SK-N-SH (cell line): ENCODE measurements around the gene NEGR1. TPM values are rescaled to one million over a fixed set of nuclear protein-coding genes. Genes with fewer than 3 reads are reported as not detected.

ENCODE experiments used
- CTCF ChIA-PET: fragments of 300-600, 350-600 bp; formaldehyde crosslinking; extraction: SDS; loops from one replicate; lab custom pipeline; 2021; lab: Yijun Ruan, JAX
- POLR2A ChIA-PET: fragments of 350-600 bp; sonication (Branson Sonifier 250); formaldehyde crosslinking; extraction: SDS; loops from one replicate; lab custom pipeline; 2020; ENCODE audit warnings: antibody characterized with exemption, inconsistent platforms; lab: Yijun Ruan, JAX
- DNase-seq: peaks from one replicate; pipeline ENCODE4 v3.0.0; 2012
- H2AFZ ChIP-seq: fragments of 200-600 bp; sonication (generic); 2 replicates; pipeline ENCODE4 v1.8.1; 2016; ENCODE audit warnings: antibody characterized with exemption, mild to moderate bottlenecking, low read depth
- H3F3A ChIP-seq: fragments of 200-600 bp; sonication (generic); replicated peaks from 2 replicates; pipeline ENCODE3; 2016; ENCODE audit warnings: antibody characterized with exemption, mild to moderate bottlenecking; ENCODE audit not compliant: insufficient read depth
- H3K27ac ChIP-seq, 2 experiments: fragments of 200-500 bp in 1 of 2; fragments of 200-600 bp in 1 of 2; sonication (Bioruptor generic) in 1 of 2; sonication (generic), shearing (Covaris generic) in 1 of 2; 2 replicates each; pipeline versions ENCODE4 v1.5.1 to v1.6.1; 2014 to 2016; ENCODE audit warnings: low read depth in 2 of 2, inconsistent platforms in 1 of 2, low read length in 1 of 2, mild to moderate bottlenecking in 1 of 2, mixed read lengths in 1 of 2
- H3K27me3 ChIP-seq: fragments of 200-600 bp; sonication (generic), shearing (Covaris generic); 2 replicates; pipeline ENCODE4 v1.6.1; 2016; ENCODE audit warnings: mixed run types; ENCODE audit not compliant: insufficient read depth
- H3K36me3 ChIP-seq, 2 experiments: fragments of 200-500 bp in 1 of 2; fragments of 200-600 bp in 1 of 2; sonication (Bioruptor generic) in 1 of 2; sonication (generic) in 1 of 2; replicated peaks in 1 of 2; 2 replicates each; pipeline versions ENCODE3 to v1.5.1; 2014 to 2016; ENCODE audit warnings: low read length in 1 of 2, mild to moderate bottlenecking in 1 of 2; ENCODE audit not compliant: insufficient read depth in 2 of 2, control insufficient read depth in 1 of 2
- H3K4me1 ChIP-seq, 2 experiments: fragments of 200-500 bp in 1 of 2; fragments of 200-600 bp in 1 of 2; sonication (Bioruptor generic) in 1 of 2; sonication (generic), shearing (Covaris generic) in 1 of 2; 2 replicates each; pipeline versions ENCODE4 v1.5.1 to v1.6.1; 2014 to 2016; ENCODE audit warnings: low read depth in 1 of 2, low read length in 1 of 2, mixed run types in 1 of 2; ENCODE audit not compliant: insufficient read depth in 2 of 2, control insufficient read depth in 1 of 2
- H3K4me2 ChIP-seq: fragments of 200-600 bp; sonication (generic), shearing (Covaris generic); 2 replicates; pipeline ENCODE4 v1.6.1; 2017; ENCODE audit warnings: mixed run types
- H3K4me3 ChIP-seq, 2 experiments: fragments of 200-500 bp in 1 of 2; fragments of 200-600 bp in 1 of 2; sonication (Bioruptor generic) in 1 of 2; sonication (generic), shearing (Covaris generic) in 1 of 2; 2 replicates each; pipeline versions ENCODE4 v1.5.1 to v1.8.1; 2014 to 2016; ENCODE audit warnings: low read depth in 2 of 2, inconsistent platforms in 1 of 2, low read length in 1 of 2, mild to moderate bottlenecking in 1 of 2, mixed read lengths in 1 of 2, moderate library complexity in 1 of 2
- H3K79me2 ChIP-seq: fragments of 200-600 bp; sonication (generic); 2 replicates; pipeline ENCODE4 v1.8.1; 2017; ENCODE audit warnings: mild to moderate bottlenecking; ENCODE audit not compliant: insufficient read depth
- H3K9ac ChIP-seq: fragments of 200-600 bp; sonication (generic); 2 replicates; pipeline ENCODE4 v1.6.1; 2017; ENCODE audit warnings: mixed run types
- H3K9me2 ChIP-seq: fragments of 200-600 bp; sonication (generic); 2 replicates; pipeline ENCODE4 v1.6.1; 2017; ENCODE audit warnings: mixed run types
- H3K9me3 ChIP-seq: fragments of 200-600 bp; sonication (generic); 2 replicates; pipeline ENCODE4 v1.6.1; 2017; ENCODE audit warnings: mixed run types, mild to moderate bottlenecking, moderate library complexity
- H4K20me1 ChIP-seq: fragments of 200-600 bp; sonication (generic); 2 replicates; pipeline ENCODE4 v1.6.1; 2017; ENCODE audit warnings: mild to moderate bottlenecking, mixed run types; ENCODE audit not compliant: insufficient read depth
- CHD2 ChIP-seq: fragments of 150-350 bp; IDR thresholded peaks from 2 replicates; pipeline ENCODE4 v1.6.1; 2018; ENCODE audit warnings: low read length; ENCODE audit not compliant: partially characterized antibody
- GABPA ChIP-seq: IDR thresholded peaks from 2 replicates; pipeline ENCODE4 v1.4.0; 2012; ENCODE audit warnings: low read depth, mild to moderate bottlenecking
- JUND ChIP-seq: IDR thresholded peaks from 2 replicates; pipeline ENCODE4 v1.4.0; 2012
- MEF2A ChIP-seq: IDR thresholded peaks from 2 replicates; pipeline ENCODE4 v1.4.0; 2012; ENCODE audit warnings: low read depth, borderline replicate concordance
- MXI1 ChIP-seq: IDR thresholded peaks from 2 replicates; pipeline ENCODE4 v1.6.1; 2012; ENCODE audit warnings: mild to moderate bottlenecking, low read depth, low read length, improper control_type of control experiment
- NRF1 ChIP-seq: IDR thresholded peaks from 2 replicates; pipeline ENCODE4 v1.6.1; 2012; ENCODE audit warnings: low read depth, mild to moderate bottlenecking, low read length
- RAD21 ChIP-seq: IDR thresholded peaks from 2 replicates; pipeline ENCODE4 v1.6.1; 2012; ENCODE audit warnings: mild to moderate bottlenecking, low read length
- RFX5 ChIP-seq: IDR thresholded peaks from 2 replicates; pipeline ENCODE4 v1.6.1; 2012; ENCODE audit warnings: mild to moderate bottlenecking, improper control_type of control experiment, low read length
- RXRA ChIP-seq: IDR thresholded peaks from 2 replicates; pipeline ENCODE4 v1.4.0; 2012; ENCODE audit warnings: low read depth, mild to moderate bottlenecking, borderline replicate concordance
- SIN3A ChIP-seq: IDR thresholded peaks from 2 replicates; pipeline ENCODE4 v1.6.1; 2012; ENCODE audit warnings: low read depth, mild to moderate bottlenecking, low read length, moderate library complexity, borderline replicate concordance
- SMC3 ChIP-seq: IDR thresholded peaks from 2 replicates; pipeline ENCODE4 v1.6.1; 2012; ENCODE audit warnings: low read depth, low read length, improper control_type of control experiment
- TCF12 ChIP-seq: IDR thresholded peaks from 2 replicates; pipeline ENCODE4 v1.4.0; 2012
- TEAD4 ChIP-seq: IDR thresholded peaks from 2 replicates; pipeline ENCODE4 v1.4.0; 2012; ENCODE audit warnings: mild to moderate bottlenecking, borderline replicate concordance; ENCODE audit not compliant: insufficient read depth
- YY1 ChIP-seq: IDR thresholded peaks from 2 replicates; pipeline ENCODE4 v1.4.0; 2012; ENCODE audit warnings: low read depth, mild to moderate bottlenecking
- WGBS: methylation state at CpG from one replicate; pipeline ENCODE4 v1.1.6; 2017; ENCODE audit warnings: low lambda C conversion rate; 5-methylcytosine and 5-hydroxymethylcytosine counted together
- polyA plus RNA-seq, 3 experiments: library from polyadenylated mRNA; depleted of rRNA; stranded (reverse); fragments of >200 nt; gene quantifications; 2 replicates each; pipeline ENCODE4 v1.2.3, GENCODE V29; 2012
- TF ChIP-seq, protein P1 (sequence below): fragments of 200-600 bp; sonication (generic); IDR thresholded peaks from 2 replicates; pipeline ENCODE4 v1.6.1; 2017; ENCODE audit warnings: antibody characterized with exemption, mild to moderate bottlenecking, moderate library complexity
- TF ChIP-seq, protein P2 (sequence below): IDR thresholded peaks from 2 replicates; pipeline ENCODE4 v1.6.1; 2012; ENCODE audit warnings: mild to moderate bottlenecking, low read depth, low read length, moderate library complexity
- TF ChIP-seq, protein P3 (sequence below): IDR thresholded peaks from 2 replicates; pipeline ENCODE4; 2012
- TF ChIP-seq, protein P4 (sequence below): IDR thresholded peaks from 2 replicates; pipeline ENCODE4 v1.4.0; 2012; ENCODE audit warnings: low read depth, borderline replicate concordance

Gene NEGR1
- polyA plus RNA-seq, 1 of the 3 experiments (the other 2 are of a cell fraction), result 0.21 TPM

DNA sequence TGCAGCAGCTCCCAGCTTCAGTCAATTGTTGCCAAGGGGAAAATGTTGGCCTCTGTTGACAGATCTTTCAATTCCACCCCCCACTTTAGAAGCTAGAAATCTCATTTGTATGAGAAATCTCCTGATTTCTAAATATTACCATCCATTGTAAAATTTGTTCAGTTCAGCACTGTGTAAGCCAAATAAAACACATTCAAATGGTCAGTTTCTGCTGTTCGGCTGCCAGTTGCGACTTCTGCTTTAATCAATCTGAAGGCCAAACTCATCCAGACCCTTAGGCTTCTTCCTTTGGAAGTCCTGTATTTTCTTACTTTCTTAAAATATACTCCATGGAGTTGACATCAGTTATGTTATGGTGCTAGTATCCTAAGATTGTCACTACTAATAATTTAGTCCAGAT is 920.3 kb downstream of the NEGR1 start:
- Histone ChIP-seq H2AFZ (no peak overlapping the region), H3F3A (no peaks in the 10 kb centered on the region), H3K4me3 (no peak overlapping the region), H3K36me3 (no peaks in the 10 kb centered on the region), H3K9me3 (no peaks in the 10 kb centered on the region), H3K4me2 (no peak overlapping the region), H3K27ac (no peak overlapping the region), H3K79me2 (no peaks in the 10 kb centered on the region), H3K9ac (no peak overlapping the region), H4K20me1 (no peaks in the 10 kb centered on the region), H3K27me3 (no peaks in the 10 kb centered on the region), H3K4me1 (no peaks in the 10 kb centered on the region), H3K9me2 (no peaks in the 10 kb centered on the region)
- CTCF ChIA-PET, result no interaction called here
- TF ChIP-seq NRF1 (no peak), RAD21 (no peak), MEF2A (no peak), GABPA (no peak), RXRA (no peak), TEAD4 (no peak), TCF12 (no peak), CHD2 (no peak), YY1 (no peak), JUND (no peak), SIN3A (no peak), MXI1 (no peak), RFX5 (no peak), SMC3 (no peak)
- TF ChIP-seq, protein P1, sequence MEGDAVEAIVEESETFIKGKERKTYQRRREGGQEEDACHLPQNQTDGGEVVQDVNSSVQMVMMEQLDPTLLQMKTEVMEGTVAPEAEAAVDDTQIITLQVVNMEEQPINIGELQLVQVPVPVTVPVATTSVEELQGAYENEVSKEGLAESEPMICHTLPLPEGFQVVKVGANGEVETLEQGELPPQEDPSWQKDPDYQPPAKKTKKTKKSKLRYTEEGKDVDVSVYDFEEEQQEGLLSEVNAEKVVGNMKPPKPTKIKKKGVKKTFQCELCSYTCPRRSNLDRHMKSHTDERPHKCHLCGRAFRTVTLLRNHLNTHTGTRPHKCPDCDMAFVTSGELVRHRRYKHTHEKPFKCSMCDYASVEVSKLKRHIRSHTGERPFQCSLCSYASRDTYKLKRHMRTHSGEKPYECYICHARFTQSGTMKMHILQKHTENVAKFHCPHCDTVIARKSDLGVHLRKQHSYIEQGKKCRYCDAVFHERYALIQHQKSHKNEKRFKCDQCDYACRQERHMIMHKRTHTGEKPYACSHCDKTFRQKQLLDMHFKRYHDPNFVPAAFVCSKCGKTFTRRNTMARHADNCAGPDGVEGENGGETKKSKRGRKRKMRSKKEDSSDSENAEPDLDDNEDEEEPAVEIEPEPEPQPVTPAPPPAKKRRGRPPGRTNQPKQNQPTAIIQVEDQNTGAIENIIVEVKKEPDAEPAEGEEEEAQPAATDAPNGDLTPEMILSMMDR, result no peak
- TF ChIP-seq, protein P2, sequence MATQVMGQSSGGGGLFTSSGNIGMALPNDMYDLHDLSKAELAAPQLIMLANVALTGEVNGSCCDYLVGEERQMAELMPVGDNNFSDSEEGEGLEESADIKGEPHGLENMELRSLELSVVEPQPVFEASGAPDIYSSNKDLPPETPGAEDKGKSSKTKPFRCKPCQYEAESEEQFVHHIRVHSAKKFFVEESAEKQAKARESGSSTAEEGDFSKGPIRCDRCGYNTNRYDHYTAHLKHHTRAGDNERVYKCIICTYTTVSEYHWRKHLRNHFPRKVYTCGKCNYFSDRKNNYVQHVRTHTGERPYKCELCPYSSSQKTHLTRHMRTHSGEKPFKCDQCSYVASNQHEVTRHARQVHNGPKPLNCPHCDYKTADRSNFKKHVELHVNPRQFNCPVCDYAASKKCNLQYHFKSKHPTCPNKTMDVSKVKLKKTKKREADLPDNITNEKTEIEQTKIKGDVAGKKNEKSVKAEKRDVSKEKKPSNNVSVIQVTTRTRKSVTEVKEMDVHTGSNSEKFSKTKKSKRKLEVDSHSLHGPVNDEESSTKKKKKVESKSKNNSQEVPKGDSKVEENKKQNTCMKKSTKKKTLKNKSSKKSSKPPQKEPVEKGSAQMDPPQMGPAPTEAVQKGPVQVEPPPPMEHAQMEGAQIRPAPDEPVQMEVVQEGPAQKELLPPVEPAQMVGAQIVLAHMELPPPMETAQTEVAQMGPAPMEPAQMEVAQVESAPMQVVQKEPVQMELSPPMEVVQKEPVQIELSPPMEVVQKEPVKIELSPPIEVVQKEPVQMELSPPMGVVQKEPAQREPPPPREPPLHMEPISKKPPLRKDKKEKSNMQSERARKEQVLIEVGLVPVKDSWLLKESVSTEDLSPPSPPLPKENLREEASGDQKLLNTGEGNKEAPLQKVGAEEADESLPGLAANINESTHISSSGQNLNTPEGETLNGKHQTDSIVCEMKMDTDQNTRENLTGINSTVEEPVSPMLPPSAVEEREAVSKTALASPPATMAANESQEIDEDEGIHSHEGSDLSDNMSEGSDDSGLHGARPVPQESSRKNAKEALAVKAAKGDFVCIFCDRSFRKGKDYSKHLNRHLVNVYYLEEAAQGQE, result no peak
- TF ChIP-seq, protein P3, sequence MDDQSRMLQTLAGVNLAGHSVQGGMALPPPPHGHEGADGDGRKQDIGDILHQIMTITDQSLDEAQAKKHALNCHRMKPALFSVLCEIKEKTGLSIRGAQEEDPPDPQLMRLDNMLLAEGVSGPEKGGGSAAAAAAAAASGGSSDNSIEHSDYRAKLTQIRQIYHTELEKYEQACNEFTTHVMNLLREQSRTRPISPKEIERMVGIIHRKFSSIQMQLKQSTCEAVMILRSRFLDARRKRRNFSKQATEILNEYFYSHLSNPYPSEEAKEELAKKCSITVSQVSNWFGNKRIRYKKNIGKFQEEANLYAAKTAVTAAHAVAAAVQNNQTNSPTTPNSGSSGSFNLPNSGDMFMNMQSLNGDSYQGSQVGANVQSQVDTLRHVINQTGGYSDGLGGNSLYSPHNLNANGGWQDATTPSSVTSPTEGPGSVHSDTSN, result no peak
- TF ChIP-seq, protein P4, sequence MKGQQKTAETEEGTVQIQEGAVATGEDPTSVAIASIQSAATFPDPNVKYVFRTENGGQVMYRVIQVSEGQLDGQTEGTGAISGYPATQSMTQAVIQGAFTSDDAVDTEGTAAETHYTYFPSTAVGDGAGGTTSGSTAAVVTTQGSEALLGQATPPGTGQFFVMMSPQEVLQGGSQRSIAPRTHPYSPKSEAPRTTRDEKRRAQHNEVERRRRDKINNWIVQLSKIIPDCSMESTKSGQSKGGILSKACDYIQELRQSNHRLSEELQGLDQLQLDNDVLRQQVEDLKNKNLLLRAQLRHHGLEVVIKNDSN, result no peak
- no peak for DNase-seq
- WGBS, result 70% methylated on average over 2 of the region's 2 CpGs
- POLR2A ChIA-PET, result no interaction called here
